GM23338 (cell line): ENCODE measurements around the gene KAT6B. TPM values are rescaled to one million over a fixed set of nuclear protein-coding genes. Genes with fewer than 3 reads are reported as not detected.

Experiments used
- ATAC-seq: fragments of 200-7000 bp; cut with Tn5 transposase; 3 replicates; pipeline ENCODE4 v1.9.1; 2020
- DNase-seq: peaks from one replicate; pipeline ENCODE4 v3.0.0-alpha.2; 2015; ENCODE audit warnings: low spot score
- H2AFZ ChIP-seq: fragments of 200-600 bp; sonication (generic); 2 replicates; pipeline ENCODE4 v1.8.0; 2016; ENCODE audit warnings: antibody characterized with exemption, mild to moderate bottlenecking, moderate library complexity
- H3F3A ChIP-seq: fragments of 200-600 bp; sonication (generic); replicated peaks from 2 replicates; pipeline ENCODE4 v1.8.0; 2017; ENCODE audit warnings: antibody characterized with exemption, mixed run types, low read depth
- H3K27ac ChIP-seq: fragments of 200-600 bp; sonication (generic); 2 replicates; pipeline ENCODE4 v1.6.1; 2016; ENCODE audit warnings: low read depth
- H3K27me3 ChIP-seq: fragments of 200-600 bp; sonication (generic); 2 replicates; pipeline ENCODE4 v1.8.0; 2016; ENCODE audit warnings: mild to moderate bottlenecking, mixed run types, moderate library complexity; ENCODE audit not compliant: insufficient read depth
- H3K36me3 ChIP-seq: fragments of 200-600 bp; sonication (generic); 2 replicates; pipeline ENCODE4 v1.8.0; 2016; ENCODE audit warnings: mild to moderate bottlenecking; ENCODE audit not compliant: insufficient read depth
- H3K4me1 ChIP-seq: fragments of 200-600 bp; sonication (generic); 2 replicates; pipeline ENCODE4 v1.8.0; 2016; ENCODE audit warnings: mild to moderate bottlenecking, moderate library complexity; ENCODE audit not compliant: insufficient read depth
- H3K4me2 ChIP-seq: fragments of 200-600 bp; sonication (generic); 2 replicates; pipeline ENCODE4 v1.7.1; 2017; ENCODE audit warnings: mixed run types
- H3K4me3 ChIP-seq: fragments of 200-600 bp; sonication (generic); 2 replicates; pipeline ENCODE4 v1.6.1; 2016; ENCODE audit warnings: mixed run types
- H3K79me2 ChIP-seq: fragments of 200-600 bp; sonication (generic); replicated peaks from 2 replicates; pipeline ENCODE4 v1.8.0; 2017; ENCODE audit warnings: mild to moderate bottlenecking; ENCODE audit not compliant: insufficient read depth
- H3K9me2 ChIP-seq: fragments of 200-600 bp; sonication (generic); 2 replicates; pipeline ENCODE4 v1.8.0; 2017; ENCODE audit not compliant: insufficient read depth
- H4K20me1 ChIP-seq: fragments of 200-600 bp; sonication (generic); replicated peaks from 2 replicates; pipeline ENCODE4 v1.8.0; 2017; ENCODE audit warnings: mild to moderate bottlenecking; ENCODE audit not compliant: insufficient read depth
- H3K27ac Mint-ChIP-seq: 2 replicates; pipeline ENCODE4 v1.8.0; 2020; ENCODE audit warnings: inconsistent platforms, mild to moderate bottlenecking, moderate library complexity, mixed read lengths
- H3K27me3 Mint-ChIP-seq: 3 replicates; pipeline ENCODE4 v1.8.0; 2022; ENCODE audit warnings: low read depth, mild to moderate bottlenecking, moderate library complexity, mixed read lengths, inconsistent platforms; ENCODE audit not compliant: insufficient read depth, poor library complexity
- H3K36me3 Mint-ChIP-seq: 3 replicates; pipeline ENCODE4 v1.8.0; 2021; ENCODE audit warnings: low read depth, mild to moderate bottlenecking, inconsistent platforms, moderate library complexity, mixed read lengths
- H3K4me1 Mint-ChIP-seq: 3 replicates; pipeline ENCODE4 v1.8.0; 2020; ENCODE audit warnings: mild to moderate bottlenecking, inconsistent platforms, mixed read lengths
- H3K4me3 Mint-ChIP-seq: 3 replicates; pipeline ENCODE4 v1.8.0; 2021; ENCODE audit warnings: moderate library complexity, mild to moderate bottlenecking, inconsistent platforms, mixed read lengths
- H3K9me3 Mint-ChIP-seq: 3 replicates; pipeline ENCODE4 v1.8.0; 2020; ENCODE audit warnings: moderate library complexity, mild to moderate bottlenecking, inconsistent platforms, mixed read lengths
- CREB1 ChIP-seq: fragments of 250-450 bp; sonication (Bioruptor Pico); IDR thresholded peaks from 2 replicates; pipeline ENCODE4 v1.5.0; 2020; ENCODE audit warnings: low read depth, mild to moderate bottlenecking, moderate library complexity
- ETS1 ChIP-seq: IDR thresholded peaks from 2 replicates; pipeline ENCODE4 v1.6.1; 2016; ENCODE audit warnings: antibody characterized with exemption
- EZH2phosphoT487 ChIP-seq: fragments of 200-600 bp; sonication (generic); IDR thresholded peaks from one replicate; pipeline ENCODE4 v1.8.1; 2018; ENCODE audit warnings: antibody characterized with exemption; ENCODE audit not compliant: unreplicated experiment
- JUNB ChIP-seq: IDR thresholded peaks from one replicate; pipeline ENCODE4 v1.6.1; 2016; ENCODE audit warnings: antibody characterized with exemption; ENCODE audit not compliant: unreplicated experiment
- NANOG ChIP-seq: IDR thresholded peaks from 2 replicates; pipeline ENCODE4 v1.6.1; 2016; ENCODE audit warnings: antibody characterized with exemption, borderline replicate concordance
- POLR2AphosphoS5 ChIP-seq: IDR thresholded peaks from 2 replicates; pipeline ENCODE4 v1.6.1; 2016; ENCODE audit warnings: antibody characterized with exemption, low read depth
- REST ChIP-seq: IDR thresholded peaks from one replicate; pipeline ENCODE4 v1.6.1; 2018; ENCODE audit warnings: antibody characterized with exemption; ENCODE audit not compliant: unreplicated experiment
- STAT1 ChIP-seq: IDR thresholded peaks from one replicate; pipeline ENCODE4 v1.6.1; 2016; ENCODE audit warnings: antibody characterized with exemption; ENCODE audit not compliant: unreplicated experiment
- ZNF331 ChIP-seq: fragments of 250-450 bp; sonication (Bioruptor Pico); IDR thresholded peaks from 2 replicates; pipeline ENCODE4 v1.5.0; 2020; ENCODE audit warnings: low read depth, mild to moderate bottlenecking, moderate library complexity
- ZNF462 ChIP-seq: fragments of 250-450 bp; sonication (Bioruptor Pico); IDR thresholded peaks from 2 replicates; pipeline ENCODE4 v1.5.0; 2020; ENCODE audit warnings: mild to moderate bottlenecking, moderate library complexity
- polyA plus RNA-seq: library from polyadenylated mRNA; unstranded; fragments of >200 nt; fragmentation: Nextera tagmentation; extraction: Ambion mirVana; gene quantifications from 2 replicates; pipeline ENCODE4 v1.2.1, GENCODE V29; 2016
- total RNA-seq: library from RNA; depleted of rRNA; stranded (reverse); fragments of >200 nt; shearing (Covaris generic); gene quantifications from 2 replicates; pipeline ENCODE4 v1.2.3, GENCODE V29; 2014

The KAT6B gene
- total and polyA plus RNA-seq, 2 experiments from 2014 or later, result 21.3 to 31.4 TPM

- TF ChIP-seq ETS1 (no peak), POLR2AphosphoS5 (no peak), NANOG (no peak), JUNB (no peak), ZNF331 (CRISPR knock-in tag) (no peak), STAT1 (no peak), CREB1 (CRISPR knock-in tag) (no peak), REST (no peak)
Measured at GRCh38 chr10:74822101-74822500, 4.3 kb upstream of the KAT6B start (continued).

- H3K4me1 ChIP-seq, result peaks cover 14% of the 10 kb centered on the region
- Mint-ChIP-seq H3K4me3 (no peak overlapping the region), H3K4me1 (peaks cover 31% of the 10 kb centered on the region), H3K27me3 (peaks cover 20% of the 10 kb centered on the region), H3K27ac (no peak overlapping the region), H3K9me3 (peaks cover 3% of the 10 kb centered on the region; the same call in 2 of the 3 replicates), H3K36me3 (no peaks in the 10 kb centered on the region)
- no peak for DNase-seq
- no peak overlapping the region for H3K27ac ChIP-seq
- H4K20me1 ChIP-seq, result no peaks in the 10 kb centered on the region
- TF ChIP-seq EZH2phosphoT487, result no peak
- TF ChIP-seq ZNF462, result no peak
- ATAC-seq, result no peak
- H3F3A ChIP-seq, result no peaks in the 10 kb centered on the region
- no peaks in the 10 kb centered on the region for H3K27me3 ChIP-seq
- H3K9me2 ChIP-seq, result no peaks in the 10 kb centered on the region
- H3K79me2 ChIP-seq, result peaks cover 6% of the 10 kb centered on the region
- no peaks in the 10 kb centered on the region for H3K36me3 ChIP-seq
- no peak overlapping the region for H3K4me3 ChIP-seq
- no peak overlapping the region for H2AFZ ChIP-seq
- no peak overlapping the region for H3K4me2 ChIP-seq
Measured at GRCh38 chr10:74822521-74823089, 3.8 kb upstream of the KAT6B start.
